ENCODE data around the gene FTCDNL1. TPM values are rescaled to one million over a fixed set of nuclear protein-coding genes. Genes with fewer than 3 reads are reported as not detected.

The FTCDNL1 gene
- total RNA-seq, 1 experiment from 2014 or later: 2.0 TPM

DNA sequence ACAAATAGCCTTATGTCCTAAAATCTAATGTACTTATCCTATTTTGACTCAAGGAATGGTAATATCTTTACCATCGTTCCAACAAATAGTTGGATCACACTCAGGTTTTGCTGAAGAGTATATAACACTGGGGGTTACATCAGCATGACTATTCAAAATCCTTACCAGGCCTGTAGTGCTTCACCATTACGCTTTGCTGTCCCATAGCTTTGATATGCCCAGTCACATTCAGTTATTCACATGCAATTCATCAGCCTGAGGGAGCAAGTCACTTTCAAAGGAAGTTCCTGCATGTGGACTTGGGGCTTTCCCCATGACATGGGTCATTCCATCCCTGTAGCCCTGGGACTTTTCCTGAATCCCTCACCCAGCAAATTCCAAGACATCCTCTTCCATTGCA lies 39.6 kb downstream of the FTCDNL1 start:
- no peaks in the 10 kb centered on the region for H3K9me3 ChIP-seq (ENCODE audit: control insufficient read depth, low read depth, low read length)
- no peak overlapping the region for H3K18ac ChIP-seq (ENCODE audit: insufficient read length, low read depth, low read length)
- Mint-ChIP-seq H3K27ac (no peak overlapping the region; a peak in 1 of 7 replicates), H3K36me3 (ENCODE audit: insufficient read depth in 1 of 3, low read depth in 3 of 3) (peaks cover 3 to 17% (median 3%) of the 10 kb centered on the region in 3 experiments; a peak in 5 of 7 replicates), H3K4me1 (peaks cover 23 to 26% of the 10 kb centered on the region in 2 experiments), H3K4me3 (no peak overlapping the region), H3K27me3 (ENCODE audit: low read depth) (no peaks in the 10 kb centered on the region; the same call in 1 of the 2 replicates), H3K9me3 (peaks cover 8 to 9% of the 10 kb centered on the region in 2 experiments; a peak in 4 of 5 replicates)
- DNase-seq: no peak
- H2BK20ac ChIP-seq (ENCODE audit: low read depth, low read length, poor library complexity, severe bottlenecking): no peak overlapping the region
- peak overlapping the region; percentile 4 for H2AFZ ChIP-seq (ENCODE audit: low read length)
- no peak overlapping the region for H2BK5ac ChIP-seq (ENCODE audit: insufficient read length, low read length)
- peaks cover 3% of the 10 kb centered on the region; the same call in 1 of the 2 replicates for H3K4me1 ChIP-seq (ENCODE audit: insufficient read depth, low read length)
- no peak overlapping the region for H4K5ac ChIP-seq (ENCODE audit: insufficient read length, low read depth, low read length)
- no peak overlapping the region for H3K27ac ChIP-seq (ENCODE audit: insufficient read length, low read depth, low read length)
- no peak overlapping the region for H4K8ac ChIP-seq (replicated peaks; ENCODE audit: insufficient read length, low read depth, low read length)
- H3K23ac ChIP-seq (ENCODE audit: insufficient read length, low read depth, low read length): no peak overlapping the region
- H3K56ac ChIP-seq (ENCODE audit: insufficient read length, low read depth, low read length): no peak overlapping the region
- H4K91ac ChIP-seq (ENCODE audit: insufficient read length, low read depth, low read length): no peak overlapping the region
- no peak overlapping the region for H2AK5ac ChIP-seq (ENCODE audit: insufficient read length, low read length)
- H3K9ac ChIP-seq (ENCODE audit: extremely low read depth, insufficient read length, low read length): no peak overlapping the region
- no peaks in the 10 kb centered on the region for H3K27me3 ChIP-seq (ENCODE audit: insufficient read depth, low read length)
- H4K20me1 ChIP-seq (ENCODE audit: control insufficient read depth, insufficient read depth, insufficient read length): no peaks in the 10 kb centered on the region
- no peak overlapping the region for H2BK12ac ChIP-seq (ENCODE audit: insufficient read length, low read depth, low read length)
- H3K23me2 ChIP-seq (ENCODE audit: insufficient read length, low read depth, low read length, poor library complexity, severe bottlenecking): no peaks in the 10 kb centered on the region
- H3K79me2 ChIP-seq (ENCODE audit: insufficient read depth, low read length): no peaks in the 10 kb centered on the region
- no peak for TF ChIP-seq CTCF (conservative IDR thresholded peaks at IDR 0.05)
- no peaks in the 10 kb centered on the region for H3K79me1 ChIP-seq (ENCODE audit: insufficient read depth, low read depth, low read length, poor library complexity, severe bottlenecking)
- no peak overlapping the region for H2BK120ac ChIP-seq (ENCODE audit: low read depth, low read length, poor library complexity, severe bottlenecking)
- H3T11ph ChIP-seq (ENCODE audit: low read length): no peak overlapping the region
- no peak overlapping the region for H3K14ac ChIP-seq (ENCODE audit: insufficient read depth, low read length)
- WGBS (ENCODE audit: extremely low coverage, insufficient read length, low lambda C conversion rate): no CpG with 5 or more reads among the region's 2 CpGs
- H3K4ac ChIP-seq (ENCODE audit: low read depth, low read length): no peak overlapping the region
- no peak overlapping the region for H2BK15ac ChIP-seq (ENCODE audit: low read depth, low read length)
- H3K4me2 ChIP-seq (ENCODE audit: insufficient read depth, insufficient read length, low read length): no peak overlapping the region

Data from H9 (cell line).